HT1080 (cell line): ENCODE data around the gene ADRA2B. TPM values are rescaled to one million over a fixed set of nuclear protein-coding genes. Genes with fewer than 3 reads are reported as not detected.
"Not testable (repeated sequence)": the region's sequence is repeated elsewhere in the genome, so short reads cannot be mapped to it uniquely, and the experiment has no call there.

Experiments used
- DNase-seq: peaks from one replicate; pipeline ENCODE4 v3.0.0-alpha.2; 2015; ENCODE audit warnings: low read depth
- total RNA-seq: library from RNA; depleted of rRNA; stranded (reverse); fragments of >200 nt; shearing (Covaris generic); gene quantifications from 2 replicates; pipeline ENCODE4 v1.2.3, GENCODE V29; 2014; rRNA removed

ADRA2B gene
- total RNA-seq, 1 experiment from 2014 or later = not detected

DNA sequence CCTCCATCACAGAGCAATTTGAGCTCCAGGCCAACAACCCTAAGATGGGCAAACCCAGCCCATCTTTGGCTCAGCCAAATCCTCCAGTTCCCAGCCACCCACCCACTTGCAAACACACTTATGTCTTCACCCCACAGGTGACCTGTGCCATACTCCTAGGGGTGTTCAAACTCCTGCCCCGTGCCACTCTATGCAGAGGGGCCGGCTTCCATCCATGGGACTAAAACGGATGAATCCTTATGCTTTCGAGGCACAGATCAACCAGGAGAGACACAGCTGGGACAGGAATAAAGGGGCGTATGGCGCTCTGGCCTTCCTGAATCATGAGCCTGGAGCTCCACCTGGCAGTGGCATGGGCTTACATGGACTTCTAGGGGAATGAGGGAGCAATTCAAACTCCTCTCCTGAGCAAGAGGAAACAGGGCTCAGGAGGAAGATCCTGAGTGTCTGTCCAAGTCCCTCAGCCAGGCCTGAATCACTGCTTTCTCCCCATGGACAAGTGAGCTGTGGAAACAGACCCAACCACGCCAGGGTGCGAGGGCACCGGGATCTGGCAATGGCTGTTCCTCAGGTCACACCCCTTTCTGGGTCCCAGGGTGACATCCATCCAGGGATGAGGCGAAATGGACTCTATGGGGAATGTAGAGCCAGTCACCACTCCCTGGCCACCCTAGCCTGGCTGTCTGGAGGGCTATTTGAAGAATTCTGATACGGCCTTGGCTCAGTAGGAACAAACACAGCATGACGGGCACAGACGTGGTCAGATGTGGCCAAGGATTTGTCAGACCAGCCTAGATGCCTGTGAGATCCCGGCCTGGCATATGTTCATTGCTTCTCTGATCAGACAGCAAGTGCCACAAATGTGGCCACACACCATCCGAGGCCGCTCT lies 45.0 kb downstream of the ADRA2B start:
- not testable (repeated sequence) for DNase-seq

- DNase-seq = not testable (repeated sequence)
Observed at GRCh38 chr2:96070351-96070750, 46.0 kb downstream of the ADRA2B start.

DNA sequence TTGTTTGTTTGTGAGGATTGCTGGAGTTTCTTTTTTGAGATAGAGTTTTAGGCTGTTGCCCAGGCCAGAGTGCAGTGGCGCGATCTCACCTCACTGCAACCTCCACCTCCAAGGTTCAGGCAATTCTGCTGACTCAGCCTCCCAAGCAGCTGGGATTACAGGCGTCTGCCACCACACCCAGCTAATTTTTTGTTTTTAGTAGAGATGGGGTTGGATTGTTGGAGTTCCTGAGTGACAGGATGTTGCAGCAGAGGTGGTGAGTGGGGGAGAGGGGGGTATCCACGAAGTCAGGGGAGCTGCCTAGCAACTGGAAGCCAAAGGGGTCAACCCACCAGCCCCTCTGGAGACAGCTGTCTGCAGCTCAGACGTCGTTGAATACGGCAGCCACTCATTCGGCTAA lies 46.5 kb downstream of the ADRA2B start:
- DNase-seq = not testable (repeated sequence)

DNA sequence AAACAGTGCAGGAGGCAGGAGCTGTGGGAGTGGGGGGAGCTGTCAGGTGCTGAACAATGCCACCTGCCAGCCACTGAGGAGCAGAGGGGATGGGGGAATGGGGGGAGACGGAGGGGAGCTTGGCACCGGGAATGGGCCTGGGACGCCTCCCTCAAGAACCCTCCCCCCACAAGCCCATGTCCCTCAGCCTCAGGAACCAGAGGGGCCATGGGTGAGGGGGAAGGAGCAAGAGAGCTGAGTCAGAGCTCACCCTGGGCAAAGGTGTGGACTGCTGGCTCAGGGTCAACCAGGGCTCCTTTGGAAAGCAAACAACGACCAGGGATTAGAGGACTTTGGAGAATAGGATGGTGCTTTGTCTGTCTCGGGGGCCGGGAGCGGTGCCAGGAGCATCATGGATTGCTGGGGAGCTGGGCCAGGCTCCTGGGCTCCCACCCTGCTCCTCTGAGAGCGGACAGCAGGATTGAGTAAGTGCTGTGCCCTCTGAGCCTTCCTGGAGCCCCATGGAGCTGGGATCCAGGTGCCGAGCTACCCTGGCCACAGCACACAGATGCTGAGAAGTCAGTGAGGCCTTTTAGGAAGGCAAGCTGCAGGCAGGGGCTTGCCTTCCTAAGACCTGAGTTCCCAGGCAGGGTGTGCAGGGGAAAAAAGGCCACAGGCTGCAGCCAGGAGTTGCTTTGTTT lies 48.3 kb downstream of the ADRA2B start:
- DNase-seq = not testable (repeated sequence)

DNA sequence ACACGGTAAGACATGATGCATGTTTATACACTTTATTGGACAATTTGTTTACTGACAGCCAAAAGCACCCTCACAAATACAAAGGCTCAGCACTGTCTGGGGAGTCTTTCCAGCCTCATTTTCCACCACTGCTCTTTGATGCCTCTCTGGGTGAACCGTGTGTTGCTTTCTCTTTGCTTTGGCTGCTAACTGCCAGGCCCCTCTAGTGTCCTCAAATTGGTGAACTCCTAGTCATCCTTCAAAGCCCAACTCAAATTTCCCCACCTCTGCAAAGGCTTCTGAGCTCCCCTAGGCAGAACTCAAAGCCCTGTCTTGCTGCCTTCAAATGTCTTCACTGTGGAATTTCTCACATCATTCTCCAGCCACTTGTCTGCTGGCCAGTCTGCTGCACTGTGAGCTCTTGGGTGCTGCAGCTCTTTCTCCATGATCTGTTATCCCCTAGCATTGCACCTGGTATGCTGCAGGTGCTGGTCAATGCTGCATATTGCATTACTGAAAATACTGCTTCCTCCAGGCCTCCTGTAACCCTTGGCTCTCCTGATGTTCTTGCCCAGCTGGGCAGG lies 49.2 kb downstream of the ADRA2B start:
- not testable (repeated sequence) for DNase-seq

DNA sequence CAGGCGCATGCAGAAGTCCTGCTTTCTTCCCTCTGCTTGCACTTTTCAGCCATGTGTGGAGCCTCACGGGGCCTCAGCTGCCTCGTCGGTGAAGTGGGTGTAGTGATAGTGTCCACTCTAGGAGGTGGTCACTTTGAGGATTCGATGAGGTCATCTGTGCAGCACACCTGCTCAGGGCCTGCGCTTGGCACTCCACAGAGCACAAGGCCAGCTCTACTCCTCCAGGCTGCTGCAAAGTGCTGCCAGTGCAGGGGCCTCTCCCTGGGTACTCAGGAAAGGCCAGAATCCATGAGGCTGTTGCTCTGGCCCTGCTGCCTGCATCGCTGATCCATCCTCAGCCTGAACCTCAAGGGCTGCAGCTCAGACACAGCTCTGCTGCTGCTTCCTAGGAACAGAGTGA lies 49.9 kb downstream of the ADRA2B start:
- not testable (repeated sequence) for DNase-seq

- not testable (repeated sequence) for DNase-seq
Observed at GRCh38 chr2:96065954-96066353, 50.4 kb downstream of the ADRA2B start.

GRCh38 chr2:96065381-96065930 lies 50.9 kb downstream of the ADRA2B start:
- no peak for DNase-seq

DNA sequence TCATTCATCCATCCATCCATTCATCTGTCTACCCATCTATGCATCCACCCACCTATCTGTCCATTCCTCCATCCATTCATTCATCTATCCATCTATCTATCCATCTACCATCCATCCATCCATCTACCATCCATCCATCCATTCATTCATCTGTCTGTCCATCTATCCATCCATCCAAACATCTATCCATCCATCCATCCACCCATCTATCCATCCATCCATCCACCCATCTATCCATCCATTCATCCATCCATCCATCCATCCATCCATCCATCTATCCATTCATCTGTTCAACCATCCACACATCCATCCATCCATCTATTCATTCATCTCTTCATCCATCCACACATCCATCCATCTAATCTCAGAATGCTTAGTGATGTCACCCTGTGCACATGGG lies 51.6 kb downstream of the ADRA2B start:
- not testable (repeated sequence) for DNase-seq

- DNase-seq = not testable (repeated sequence)
Observed at GRCh38 chr2:96064047-96064675, 52.2 kb downstream of the ADRA2B start.

- DNase-seq = peak; percentile 82
Observed at GRCh38 chr2:96063116-96063899, 53.1 kb downstream of the ADRA2B start.

Other genes starting within 250 kb of the ADRA2B start
- gene ANKRD36C, start 124.7 kb downstream of the ADRA2B start, total RNA-seq = 13.3 and 14.8 TPM in 2 replicates
- gene GPAT2, start 81.7 kb downstream of the ADRA2B start, total RNA-seq = not detected in 2 replicates
- not detected in 2 replicates for gene ASTL, start 21.9 kb upstream of the ADRA2B start, total RNA-seq
- 1.0 and 2.8 TPM in 2 replicates for gene DUSP2, start 28.9 kb upstream of the ADRA2B start, total RNA-seq
- 131 and 153 TPM in 2 replicates for gene STARD7, start 92.3 kb upstream of the ADRA2B start, total RNA-seq
- gene TMEM127, start 149.4 kb upstream of the ADRA2B start, total RNA-seq = 15.7 and 24.2 TPM in 2 replicates
- 135 and 136 TPM in 2 replicates for gene CIAO1, start 149.7 kb upstream of the ADRA2B start, total RNA-seq
- 28.8 and 31.9 TPM in 2 replicates for gene SNRNP200, start 189.0 kb upstream of the ADRA2B start, total RNA-seq
- 0.23 and 0.73 TPM in 2 replicates for gene ITPRIPL1, start 208.7 kb upstream of the ADRA2B start, total RNA-seq
- gene NCAPH, start 219.2 kb upstream of the ADRA2B start, total RNA-seq = 32.3 and 43.4 TPM in 2 replicates